Measurements from ENCODE around the gene HSPBAP1. TPM values are rescaled to one million over a fixed set of nuclear protein-coding genes. Genes with fewer than 3 reads are reported as not detected.

HSPBAP1 gene
- total RNA-seq, 1 experiment from 2014 or later: 6.4 TPM

DNA sequence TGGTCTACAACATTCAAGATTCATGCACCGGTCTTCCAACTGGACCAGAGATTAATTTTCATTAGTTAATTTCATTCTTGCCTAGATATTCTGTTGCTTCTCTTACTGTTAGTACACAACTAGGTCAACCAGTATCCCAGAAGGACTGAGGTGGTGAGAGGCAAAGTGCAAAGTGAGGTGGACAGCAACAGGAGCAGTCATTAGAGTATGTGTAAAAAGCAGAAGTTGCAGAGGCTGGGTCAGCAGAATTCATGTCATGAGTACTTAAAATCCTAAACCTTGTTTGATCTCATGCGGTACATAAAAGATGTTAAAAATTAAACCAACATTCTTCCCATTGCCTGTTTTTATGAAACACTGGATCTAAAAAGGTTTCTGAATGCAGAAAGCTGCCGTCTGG lies 66.3 kb downstream of the HSPBAP1 start:
- Histone ChIP-seq H3F3A (ENCODE audit: low read length, unreplicated experiment) (no peaks in the 10 kb centered on the region), H3K9me3 (ENCODE audit: low read length) (no peaks in the 10 kb centered on the region), H3K27ac (ENCODE audit: low read length) (no peak overlapping the region), H3K79me2 (ENCODE audit: low read length) (no peaks in the 10 kb centered on the region), H2AFZ (ENCODE audit: low read length) (no peak overlapping the region), H4K20me1 (ENCODE audit: low read length) (no peaks in the 10 kb centered on the region), H3K27me3 (ENCODE audit: low read length) (no peaks in the 10 kb centered on the region), H3K4me1 (ENCODE audit: insufficient read depth, low read length) (no peaks in the 10 kb centered on the region), H3K9ac (ENCODE audit: low read length) (no peak overlapping the region), H3K4me3 (ENCODE audit: low read length) (no peak overlapping the region), H3K36me3 (ENCODE audit: low read depth, low read length) (no peaks in the 10 kb centered on the region), H3K9me2 (replicated peaks; ENCODE audit: low read length) (no peaks in the 10 kb centered on the region), H3K4me2 (ENCODE audit: low read length) (no peak overlapping the region)
- ChIA-PET CTCF (no interaction called here), POLR2A (ENCODE audit: unreplicated experiment) (no interaction called here)
- intact Hi-C loops (cut with micrococcal nuclease): no loop called here
- TF ChIP-seq EZH2phosphoT487 (IDR thresholded peaks at IDR 0.05; ENCODE audit: borderline replicate concordance, low read length) (no peak), EZH2 (IDR thresholded peaks at IDR 0.05; ENCODE audit: low read length, unreplicated experiment) (no peak)
- TF ChIP-seq, protein P1, sequence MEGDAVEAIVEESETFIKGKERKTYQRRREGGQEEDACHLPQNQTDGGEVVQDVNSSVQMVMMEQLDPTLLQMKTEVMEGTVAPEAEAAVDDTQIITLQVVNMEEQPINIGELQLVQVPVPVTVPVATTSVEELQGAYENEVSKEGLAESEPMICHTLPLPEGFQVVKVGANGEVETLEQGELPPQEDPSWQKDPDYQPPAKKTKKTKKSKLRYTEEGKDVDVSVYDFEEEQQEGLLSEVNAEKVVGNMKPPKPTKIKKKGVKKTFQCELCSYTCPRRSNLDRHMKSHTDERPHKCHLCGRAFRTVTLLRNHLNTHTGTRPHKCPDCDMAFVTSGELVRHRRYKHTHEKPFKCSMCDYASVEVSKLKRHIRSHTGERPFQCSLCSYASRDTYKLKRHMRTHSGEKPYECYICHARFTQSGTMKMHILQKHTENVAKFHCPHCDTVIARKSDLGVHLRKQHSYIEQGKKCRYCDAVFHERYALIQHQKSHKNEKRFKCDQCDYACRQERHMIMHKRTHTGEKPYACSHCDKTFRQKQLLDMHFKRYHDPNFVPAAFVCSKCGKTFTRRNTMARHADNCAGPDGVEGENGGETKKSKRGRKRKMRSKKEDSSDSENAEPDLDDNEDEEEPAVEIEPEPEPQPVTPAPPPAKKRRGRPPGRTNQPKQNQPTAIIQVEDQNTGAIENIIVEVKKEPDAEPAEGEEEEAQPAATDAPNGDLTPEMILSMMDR (conservative IDR thresholded peaks at IDR 0.05; ENCODE audit: low read depth, low read length): no peak
- DNase-seq: no peak
- ATAC-seq: no peak
- no TSS peak for BruUV-seq (replicated peaks)

DNA sequence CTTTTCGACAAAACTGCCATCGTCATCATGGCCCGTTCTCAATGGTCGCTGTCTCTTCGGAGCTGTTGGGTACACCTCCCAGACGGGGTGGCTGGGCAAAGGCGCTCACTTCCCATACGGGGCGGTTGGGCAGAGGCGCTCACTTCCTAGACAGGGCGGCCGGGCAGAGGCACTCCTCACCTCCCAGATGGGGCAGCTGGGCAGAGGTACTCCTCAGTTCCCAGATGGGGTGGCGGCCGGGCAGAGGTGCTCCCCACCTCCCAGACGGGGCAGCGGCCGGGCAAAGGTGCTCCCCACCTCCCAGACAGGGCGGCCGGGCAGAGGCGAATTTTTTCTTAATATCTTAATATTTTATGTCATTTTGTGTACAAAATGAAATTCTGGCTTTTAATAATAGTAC lies 68.5 kb downstream of the HSPBAP1 start:
- CTCF ChIA-PET: no interaction called here
- POLR2A ChIA-PET (ENCODE audit: unreplicated experiment): no interaction called here
- Histone ChIP-seq H3K9me2 (replicated peaks; ENCODE audit: low read length) (no peaks in the 10 kb centered on the region), H2AFZ (ENCODE audit: low read length) (no peak overlapping the region), H3K4me3 (ENCODE audit: low read length) (no peak overlapping the region), H3K4me2 (ENCODE audit: low read length) (no peak overlapping the region), H3K27ac (ENCODE audit: low read length) (no peak overlapping the region), H3K9me3 (ENCODE audit: low read length) (no peaks in the 10 kb centered on the region), H3K36me3 (ENCODE audit: low read depth, low read length) (no peaks in the 10 kb centered on the region), H3F3A (ENCODE audit: low read length, unreplicated experiment) (no peaks in the 10 kb centered on the region), H3K9ac (ENCODE audit: low read length) (no peak overlapping the region), H3K27me3 (ENCODE audit: low read length) (no peaks in the 10 kb centered on the region), H3K4me1 (ENCODE audit: insufficient read depth, low read length) (no peaks in the 10 kb centered on the region), H4K20me1 (ENCODE audit: low read length) (no peaks in the 10 kb centered on the region), H3K79me2 (ENCODE audit: low read length) (no peaks in the 10 kb centered on the region)
- ATAC-seq (no peak), DNase-seq (no peak)
- BruUV-seq (replicated peaks): no TSS peak
- TF ChIP-seq, protein P1 (conservative IDR thresholded peaks at IDR 0.05; ENCODE audit: low read depth, low read length): no peak
- no peak for TF ChIP-seq EZH2phosphoT487 (IDR thresholded peaks at IDR 0.05; ENCODE audit: borderline replicate concordance, low read length)
- TF ChIP-seq EZH2 (IDR thresholded peaks at IDR 0.05; ENCODE audit: low read length, unreplicated experiment): no peak
- intact Hi-C loops (cut with micrococcal nuclease): no loop called here

DNA sequence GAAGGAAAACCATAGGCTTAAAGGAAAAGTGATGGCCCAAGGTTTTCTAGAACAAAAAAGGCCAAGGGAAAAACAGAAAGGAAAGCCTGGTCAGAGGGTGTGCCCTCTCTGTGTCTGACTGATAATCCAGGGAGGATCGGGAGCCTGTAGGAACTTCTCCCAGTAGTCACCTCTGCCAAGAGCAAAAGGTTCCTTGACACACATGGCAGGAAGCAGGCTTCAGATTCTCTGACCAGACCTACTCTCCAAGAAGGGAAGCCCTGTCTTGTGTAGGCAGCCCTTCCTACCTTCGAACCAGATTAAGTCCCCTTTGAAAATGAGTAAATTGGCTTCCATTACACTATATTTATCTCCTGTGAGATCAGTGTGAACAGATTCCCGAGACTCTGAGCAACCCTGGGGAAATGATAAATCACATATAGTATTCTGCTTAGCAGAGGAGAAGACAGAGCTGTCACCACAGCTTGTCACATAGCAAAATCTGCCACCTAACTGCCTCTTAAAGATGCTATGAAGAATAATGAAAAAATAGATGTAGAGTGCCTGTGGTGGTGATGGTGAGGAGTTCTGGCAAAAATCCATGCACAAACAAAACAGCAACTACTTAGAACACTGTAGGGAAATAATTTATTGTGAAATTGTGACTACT lies 74.2 kb downstream of the HSPBAP1 start:
- CTCF ChIA-PET: no interaction called here
- POLR2A ChIA-PET (ENCODE audit: unreplicated experiment): no interaction called here
- no peak for TF ChIP-seq EZH2phosphoT487 (IDR thresholded peaks at IDR 0.05; ENCODE audit: borderline replicate concordance, low read length)
- no peak for TF ChIP-seq EZH2 (IDR thresholded peaks at IDR 0.05; ENCODE audit: low read length, unreplicated experiment)
- intact Hi-C loops (cut with micrococcal nuclease): no loop called here
- ATAC-seq (no peak), DNase-seq (no peak)
- no TSS peak for BruUV-seq (replicated peaks)
- peaks cover 12% of the 10 kb centered on the region; the same call in 1 of the 2 replicates for H3K36me3 ChIP-seq (ENCODE audit: low read depth, low read length)
- no peaks in the 10 kb centered on the region for H3K79me2 ChIP-seq (ENCODE audit: low read length)
- H3K27ac ChIP-seq (ENCODE audit: low read length): no peak overlapping the region
- H4K20me1 ChIP-seq (ENCODE audit: low read length): no peaks in the 10 kb centered on the region
- no peaks in the 10 kb centered on the region for H3K9me3 ChIP-seq (ENCODE audit: low read length)
- H2AFZ ChIP-seq (ENCODE audit: low read length): no peak overlapping the region
- no peaks in the 10 kb centered on the region for H3K9me2 ChIP-seq (replicated peaks; ENCODE audit: low read length)
- no peak overlapping the region for H3K4me2 ChIP-seq (ENCODE audit: low read length)
- H3K4me1 ChIP-seq (ENCODE audit: insufficient read depth, low read length): no peaks in the 10 kb centered on the region
- no peak overlapping the region for H3K9ac ChIP-seq (ENCODE audit: low read length)
- H3K4me3 ChIP-seq (ENCODE audit: low read length): no peak overlapping the region
- no peaks in the 10 kb centered on the region for H3K27me3 ChIP-seq (ENCODE audit: low read length)
- no peaks in the 10 kb centered on the region for H3F3A ChIP-seq (ENCODE audit: low read length, unreplicated experiment)

Data from PC-3 (cell line).